Measurements from ENCODE around the gene MLXIP.

GRCh38 chr12:122190842-122191668, 112.5 kb downstream of the MLXIP start:
- TF ChIP-seq POLR2A (IDR thresholded peaks at IDR 0.05; ENCODE audit: low read length): no peak
- TF ChIP-seq GATA1 (IDR thresholded peaks at IDR 0.05; ENCODE audit: low read depth, low read length): no peak
